RCC 7860 (cell line): ENCODE measurements around the gene NR3C1.

Source experiments
- DNase-seq: peaks from one replicate; pipeline ENCODE4 v3.0.0-alpha.2; 2015; ENCODE audit warnings: low spot score
- FAIRE-seq: peaks from 2 replicates; lab custom pipeline; 2012; peaks lifted over from hg19 to GRCh38; lab: Jason Lieb, UNC

The NR3C1 gene

GRCh38 chr5:143372187-143372829 lies 31.2 kb downstream of the NR3C1 start:
- DNase-seq (no peak), FAIRE-seq (no peak)

- DNase-seq (no peak), FAIRE-seq (no peak)
Observed at GRCh38 chr5:143370440-143370839, 33.0 kb downstream of the NR3C1 start.

GRCh38 chr5:143364061-143364460 lies 39.4 kb downstream of the NR3C1 start:
- FAIRE-seq = no peak
- no peak for DNase-seq

- DNase-seq = no peak
Observed at GRCh38 chr5:143362664-143363227, 40.7 kb downstream of the NR3C1 start.

GRCh38 chr5:143361438-143361837 lies 42.0 kb downstream of the NR3C1 start:
- DNase-seq = no peak
- FAIRE-seq = no peak

More at GRCh38 chr5:143362664-143363227, 40.7 kb downstream of the NR3C1 start:
- FAIRE-seq = no peak

GRCh38 chr5:143360755-143361154 lies 42.7 kb downstream of the NR3C1 start:
- FAIRE-seq (no peak), DNase-seq (no peak)

- FAIRE-seq (no peak), DNase-seq (no peak)
Observed at GRCh38 chr5:143359869-143360268, 43.6 kb downstream of the NR3C1 start.

- FAIRE-seq (peak; percentile 11), DNase-seq (no peak)
Observed at GRCh38 chr5:143356855-143357583, 46.5 kb downstream of the NR3C1 start.

- peak; percentile 73 for DNase-seq
- peak; percentile 86 for FAIRE-seq
Observed at GRCh38 chr5:143355710-143356109, 47.8 kb downstream of the NR3C1 start.

GRCh38 chr5:143354025-143354424 lies 49.5 kb downstream of the NR3C1 start:
- FAIRE-seq (no peak), DNase-seq (no peak)

- no peak for FAIRE-seq
Observed at GRCh38 chr5:143352691-143353090, 50.8 kb downstream of the NR3C1 start.

GRCh38 chr5:143350751-143351602 lies 52.5 kb downstream of the NR3C1 start:
- peak; percentile 80 for DNase-seq

More at GRCh38 chr5:143352691-143353090, 50.8 kb downstream of the NR3C1 start:
- no peak for DNase-seq

GRCh38 chr5:143350341-143350740 lies 53.1 kb downstream of the NR3C1 start:
- DNase-seq = no peak
- FAIRE-seq = no peak

More at GRCh38 chr5:143350751-143351602, 52.5 kb downstream of the NR3C1 start:
- peak; percentile 85 for FAIRE-seq

- DNase-seq (no peak), FAIRE-seq (no peak)
Observed at GRCh38 chr5:143349177-143349576, 54.3 kb downstream of the NR3C1 start.

- no peak for FAIRE-seq
- no peak for DNase-seq
Observed at GRCh38 chr5:143347698-143348344, 55.7 kb downstream of the NR3C1 start.

GRCh38 chr5:143347046-143347445 lies 56.4 kb downstream of the NR3C1 start:
- no peak for FAIRE-seq

GRCh38 chr5:143345671-143346440 lies 57.6 kb downstream of the NR3C1 start:
- FAIRE-seq = no peak
- no peak for DNase-seq

More at GRCh38 chr5:143347046-143347445, 56.4 kb downstream of the NR3C1 start:
- DNase-seq = no peak

- DNase-seq (no peak), FAIRE-seq (no peak)
Observed at GRCh38 chr5:143343042-143343441, 60.4 kb downstream of the NR3C1 start.

GRCh38 chr5:143342607-143343006 lies 60.9 kb downstream of the NR3C1 start:
- DNase-seq = no peak
- FAIRE-seq = no peak
